ENCODE data around the gene PNPLA6. TPM values are rescaled to one million over a fixed set of nuclear protein-coding genes. Genes with fewer than 3 reads are reported as not detected.

PNPLA6 gene
- total and polyA plus RNA-seq, 9 of the 15 experiments (the other 6 are each of a cell fraction or from before 2014, with no cell fraction given), result 0.07 to 30.2 (median 8.3) TPM

GRCh38 chr19:7607212-7607873 is 71.8 kb downstream of the PNPLA6 start:
- DNase-seq (ENCODE audit: extremely low read depth in 1 of 4, low spot score in 3 of 4) (no peak), ATAC-seq (no peak), FAIRE-seq (no peak)
- Histone ChIP-seq H2AFZ (ENCODE audit: low read depth, low read length) (no peak overlapping the region), H3K27ac (ENCODE audit: extremely low read depth, low read depth, low read length) (no peak overlapping the region), H3K36me3 (ENCODE audit: control insufficient read depth, insufficient read depth, low read length) (no peaks in the 10 kb centered on the region), H3K79me2 (ENCODE audit: control insufficient read depth, insufficient read depth, low read length) (no peaks in the 10 kb centered on the region), H3K4me3 (no peak overlapping the region), H3K9me1 (ENCODE audit: control insufficient read depth, insufficient read depth, low read length) (no peaks in the 10 kb centered on the region), H3K27me3 (ENCODE audit: control insufficient read depth in 2 of 2, insufficient read depth in 2 of 2, low read length in 2 of 2) (peaks cover 6 to 27% of the 10 kb centered on the region in 2 experiments; a peak in 3 of 5 replicates), H3K4me1 (replicated peaks in 1 of 2; ENCODE audit: control insufficient read depth in 2 of 2, insufficient read depth in 2 of 2, low read length in 2 of 2) (peaks cover 2 to 48% of the 10 kb centered on the region in 2 experiments; a peak in 4 of 5 replicates), H3K9ac (ENCODE audit: insufficient read depth in 1 of 2, low read depth in 2 of 2, low read length in 2 of 2) (no peak overlapping the region), H4K20me1 (replicated peaks; ENCODE audit: control insufficient read depth, insufficient read depth, low read length) (peaks cover 9% of the 10 kb centered on the region; the same call in 1 of the 2 replicates), H3K4me2 (ENCODE audit: insufficient read depth, low read length) (no peak overlapping the region), H3K9me3 (replicated peaks; ENCODE audit: control insufficient read depth, insufficient read depth, low read depth, low read length) (no peaks in the 10 kb centered on the region)
- ChIA-PET POLR2A (interaction anchor here (0.9 to 1.5 kb wide), 3 partner anchors 11 to 596 kb away, joined by 3 to 5 read pairs (median 3); no protein-coding TSS in a partner anchor), CTCF (ENCODE audit: low intra/inter-chr PET ratio) (no interaction called here)
- 15% methylated on average over 3 of the region's 10 CpGs for WGBS (ENCODE audit: insufficient coverage, low coverage, missing lambda C conversion rate)
- in situ Hi-C loops (cut with MboI) (no loop called here), intact Hi-C loops (cut with micrococcal nuclease) (no loop called here)
- BruUV-seq (replicated peaks), result no TSS peak
- no peak for TF ChIP-seq ZBTB8A (IDR thresholded peaks at IDR 0.05; ENCODE audit: partially characterized antibody)
- no peak for TF ChIP-seq BRD4 (IDR thresholded peaks at IDR 0.05)
- TF ChIP-seq PTBP1 (IDR thresholded peaks at IDR 0.05; ENCODE audit: low read depth, low read length), result peak; percentile 65; the same call in 1 of the 2 replicates
- peak; percentile 55; the same call in 1 of the 2 replicates for TF ChIP-seq SMARCA5 (IDR thresholded peaks at IDR 0.05)
- TF ChIP-seq KDM1A (IDR thresholded peaks at IDR 0.05), result peak; percentile 66 to 71; a peak in 3 of 4 replicates
- no peak for TF ChIP-seq MCM2 (IDR thresholded peaks at IDR 0.05; ENCODE audit: low read depth)
- no peak for TF ChIP-seq ZNF282 (CRISPR knock-in tag; IDR thresholded peaks at IDR 0.05)
- no peak for TF ChIP-seq POLR2H (tag; IDR thresholded peaks at IDR 0.05; ENCODE audit: low read depth)
- TF ChIP-seq ZNF740 (CRISPR knock-in tag; IDR thresholded peaks at IDR 0.05), result no peak
- TF ChIP-seq ZNF740 (tag; IDR thresholded peaks at IDR 0.05), result no peak
- TF ChIP-seq, protein P1, sequence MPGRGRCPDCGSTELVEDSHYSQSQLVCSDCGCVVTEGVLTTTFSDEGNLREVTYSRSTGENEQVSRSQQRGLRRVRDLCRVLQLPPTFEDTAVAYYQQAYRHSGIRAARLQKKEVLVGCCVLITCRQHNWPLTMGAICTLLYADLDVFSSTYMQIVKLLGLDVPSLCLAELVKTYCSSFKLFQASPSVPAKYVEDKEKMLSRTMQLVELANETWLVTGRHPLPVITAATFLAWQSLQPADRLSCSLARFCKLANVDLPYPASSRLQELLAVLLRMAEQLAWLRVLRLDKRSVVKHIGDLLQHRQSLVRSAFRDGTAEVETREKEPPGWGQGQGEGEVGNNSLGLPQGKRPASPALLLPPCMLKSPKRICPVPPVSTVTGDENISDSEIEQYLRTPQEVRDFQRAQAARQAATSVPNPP (IDR thresholded peaks at IDR 0.05; ENCODE audit: borderline replicate concordance, insufficient read depth, insufficient read length), result no peak
- TF ChIP-seq, protein P2, sequence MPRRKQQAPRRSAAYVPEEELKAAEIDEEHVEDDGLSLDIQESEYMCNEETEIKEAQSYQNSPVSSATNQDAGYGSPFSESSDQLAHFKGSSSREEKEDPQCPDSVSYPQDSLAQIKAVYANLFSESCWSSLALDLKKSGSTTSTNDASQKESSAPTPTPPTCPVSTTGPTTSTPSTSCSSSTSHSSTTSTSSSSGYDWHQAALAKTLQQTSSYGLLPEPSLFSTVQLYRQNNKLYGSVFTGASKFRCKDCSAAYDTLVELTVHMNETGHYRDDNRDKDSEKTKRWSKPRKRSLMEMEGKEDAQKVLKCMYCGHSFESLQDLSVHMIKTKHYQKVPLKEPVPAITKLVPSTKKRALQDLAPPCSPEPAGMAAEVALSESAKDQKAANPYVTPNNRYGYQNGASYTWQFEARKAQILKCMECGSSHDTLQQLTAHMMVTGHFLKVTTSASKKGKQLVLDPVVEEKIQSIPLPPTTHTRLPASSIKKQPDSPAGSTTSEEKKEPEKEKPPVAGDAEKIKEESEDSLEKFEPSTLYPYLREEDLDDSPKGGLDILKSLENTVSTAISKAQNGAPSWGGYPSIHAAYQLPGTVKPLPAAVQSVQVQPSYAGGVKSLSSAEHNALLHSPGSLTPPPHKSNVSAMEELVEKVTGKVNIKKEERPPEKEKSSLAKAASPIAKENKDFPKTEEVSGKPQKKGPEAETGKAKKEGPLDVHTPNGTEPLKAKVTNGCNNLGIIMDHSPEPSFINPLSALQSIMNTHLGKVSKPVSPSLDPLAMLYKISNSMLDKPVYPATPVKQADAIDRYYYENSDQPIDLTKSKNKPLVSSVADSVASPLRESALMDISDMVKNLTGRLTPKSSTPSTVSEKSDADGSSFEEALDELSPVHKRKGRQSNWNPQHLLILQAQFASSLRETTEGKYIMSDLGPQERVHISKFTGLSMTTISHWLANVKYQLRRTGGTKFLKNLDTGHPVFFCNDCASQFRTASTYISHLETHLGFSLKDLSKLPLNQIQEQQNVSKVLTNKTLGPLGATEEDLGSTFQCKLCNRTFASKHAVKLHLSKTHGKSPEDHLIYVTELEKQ (CRISPR knock-in tag; IDR thresholded peaks at IDR 0.05), result no peak
- no peak for TF ChIP-seq KAT2B (IDR thresholded peaks at IDR 0.05; ENCODE audit: low read depth, low read length)
- no peak for TF ChIP-seq POLR2A (conservative IDR thresholded peaks at IDR 0.05)
- TF ChIP-seq TAF1 (IDR thresholded peaks at IDR 0.05; ENCODE audit: control insufficient read depth, extremely low read depth, insufficient read depth, low read length, severe bottlenecking), result no peak
- TF ChIP-seq RBM34 (IDR thresholded peaks at IDR 0.05; ENCODE audit: borderline replicate concordance, insufficient read depth, low read length), result no peak
